Esophagus muscularis mucosa (tissue), 4 donors: Measurements from ENCODE around the gene SLC35F6. TPM values are rescaled to one million over a fixed set of nuclear protein-coding genes. Genes with fewer than 3 reads are reported as not detected.

Experiments used
- DNase-seq: peaks from one replicate; pipeline ENCODE4 v3.0.0-alpha.2; 2017; ENCODE audit errors: extremely low spot score
- H3K27ac ChIP-seq, 4 donors: fragments of 200-600 bp; sonication (generic); replicated peaks in 1 of 4; 1 replicate in 3 of 4; 2 replicates in 1 of 4; pipeline ENCODE4 v1.5.1; 2016 to 2019; ENCODE audit warnings: mild to moderate bottlenecking in 1 of 4
- H3K27me3 ChIP-seq, 4 donors: fragments of 200-600 bp; sonication (generic); one replicate each; pipeline versions ENCODE4 v1.5.1 to v1.6.0; 2016 to 2019
- H3K36me3 ChIP-seq, 4 donors: fragments of 200-600 bp; sonication (generic); one replicate each; pipeline ENCODE4 v1.5.1; 2016 to 2019
- H3K4me1 ChIP-seq, 4 donors: fragments of 200-600 bp; sonication (generic); one replicate each; pipeline ENCODE4 v1.5.1; 2016 to 2019
- H3K4me3 ChIP-seq, 4 donors: fragments of 200-600 bp; sonication (generic); 1 replicate in 2 of 4; 2 replicates in 2 of 4; pipeline ENCODE4 v1.5.1; 2016 to 2019; ENCODE audit warnings: mild to moderate bottlenecking in 4 of 4, moderate library complexity in 1 of 4
- H3K9me3 ChIP-seq, 4 donors: fragments of 200-600 bp; sonication (generic); 1 replicate in 3 of 4; 2 replicates in 1 of 4; pipeline ENCODE4 v1.5.1; 2016 to 2019
- CTCF ChIP-seq, 3 experiments: fragments of 200-600 bp in 2 of 3; fragments of 450-650 bp in 1 of 3; sonication (generic) in 2 of 3; IDR thresholded peaks; one replicate each; pipeline ENCODE4 v1.5.1; 2017 to 2019; ENCODE audit warnings: antibody characterized with exemption in 3 of 3, mild to moderate bottlenecking in 2 of 3, moderate library complexity in 1 of 3
- EP300 ChIP-seq: sonication (generic); formaldehyde crosslinking; IDR thresholded peaks from one replicate; pipeline ENCODE4 v1.6.1; 2017; ENCODE audit warnings: antibody characterized with exemption
- POLR2A ChIP-seq: fragments of 450-650 bp; IDR thresholded peaks from one replicate; pipeline ENCODE4 v1.6.1; 2017; ENCODE audit warnings: antibody characterized with exemption, moderate library complexity, mild to moderate bottlenecking, low read depth
- POLR2AphosphoS5 ChIP-seq, 2 donors: sonication (generic); formaldehyde crosslinking; IDR thresholded peaks; one replicate each; pipeline ENCODE4 v1.6.1; 2017; ENCODE audit warnings: antibody characterized with exemption in 2 of 2
- WGBS: methylation state at CpG from one replicate; pipeline ENCODE4 v1.1.5; 2018; 5-methylcytosine and 5-hydroxymethylcytosine counted together
- intact Hi-C: fragments of 100-400 bp; cut with DNase I; formaldehyde crosslinking; loops from one replicate; pipeline ENCODE4 v1.15.1; 2023
- total RNA-seq, 4 donors: library from RNA; depleted of rRNA; stranded (reverse); fragments of >200 nt; gene quantifications; one replicate each; pipeline versions ENCODE4 v1.1.0 to v1.2.1, GENCODE V29; 2016

The SLC35F6 gene
- total RNA-seq, 4 donors from 2014 or later = 31.6 to 50.7 (median 41.3) TPM

- WGBS = 96% methylated on average over 4 of the region's 4 CpGs
- Histone ChIP-seq H3K4me1 (peaks cover 3 to 11% (median 6%) of the 10 kb centered on the region in 4 donors), H3K9me3 (no peaks in the 10 kb centered on the region), H3K27ac (no peak overlapping the region), H3K36me3 (no peaks in the 10 kb centered on the region), H3K27me3 (no peaks in the 10 kb centered on the region), H3K4me3 (no peak overlapping the region)
- no peak for DNase-seq
- no peak for TF ChIP-seq CTCF (IDR thresholded peaks at IDR 0.05)
- no peak for TF ChIP-seq POLR2A
- intact Hi-C loops = no loop called here
Measured at GRCh38 chr2:26737221-26737620, 26.9 kb upstream of the SLC35F6 start.

GRCh38 chr2:26738481-26738880 is 25.6 kb upstream of the SLC35F6 start:
- H3K27me3 ChIP-seq = no peaks in the 10 kb centered on the region
- H3K27ac ChIP-seq = no peak overlapping the region
- H3K4me3 ChIP-seq = no peak overlapping the region
- no CpG with 5 or more reads among the region's 4 CpGs for WGBS
- TF ChIP-seq EP300 (no peak), POLR2A (no peak), POLR2AphosphoS5 (IDR thresholded peaks at IDR 0.05) (no peak), CTCF (IDR thresholded peaks at IDR 0.05) (no peak)
- no peak for DNase-seq
- no peaks in the 10 kb centered on the region for H3K9me3 ChIP-seq
- peaks cover 3 to 11% (median 6%) of the 10 kb centered on the region in 4 donors for H3K4me1 ChIP-seq
- intact Hi-C loops = no loop called here
- H3K36me3 ChIP-seq = no peaks in the 10 kb centered on the region

- H3K4me3 ChIP-seq = no peak overlapping the region
- TF ChIP-seq POLR2AphosphoS5 (IDR thresholded peaks at IDR 0.05) = no peak
- no peak for TF ChIP-seq EP300
- no peak for TF ChIP-seq CTCF (IDR thresholded peaks at IDR 0.05)
- TF ChIP-seq POLR2A = no peak
- H3K9me3 ChIP-seq = no peaks in the 10 kb centered on the region
- no peaks in the 10 kb centered on the region for H3K27me3 ChIP-seq
- no peaks in the 10 kb centered on the region for H3K36me3 ChIP-seq
- intact Hi-C loops = no loop called here
- DNase-seq = no peak
- no peak overlapping the region for H3K27ac ChIP-seq
- 94% methylated on average over 7 of the region's 7 CpGs for WGBS
- peaks cover 3 to 11% (median 6%) of the 10 kb centered on the region in 4 donors for H3K4me1 ChIP-seq
Measured at GRCh38 chr2:26739514-26739913, 24.6 kb upstream of the SLC35F6 start.

- H3K27me3 ChIP-seq = no peaks in the 10 kb centered on the region
- H3K9me3 ChIP-seq = no peaks in the 10 kb centered on the region
- H3K4me1 ChIP-seq = peaks cover 3 to 11% (median 6%) of the 10 kb centered on the region in 4 donors
- TF ChIP-seq POLR2A = no peak
- no peak for TF ChIP-seq EP300
- no peak for TF ChIP-seq POLR2AphosphoS5 (IDR thresholded peaks at IDR 0.05)
- TF ChIP-seq CTCF (IDR thresholded peaks at IDR 0.05) = no peak
- no peak overlapping the region for H3K4me3 ChIP-seq
- 88% methylated on average over 6 of the region's 6 CpGs for WGBS
- DNase-seq = no peak
- intact Hi-C loops = no loop called here
- H3K27ac ChIP-seq = no peak overlapping the region
- H3K36me3 ChIP-seq = no peaks in the 10 kb centered on the region
Measured at GRCh38 chr2:26740346-26740745, 23.7 kb upstream of the SLC35F6 start.

- no peak for DNase-seq
- intact Hi-C loops = no loop called here
- Histone ChIP-seq H3K36me3 (no peaks in the 10 kb centered on the region), H3K27ac (no peak overlapping the region), H3K4me3 (no peak overlapping the region), H3K9me3 (no peaks in the 10 kb centered on the region), H3K4me1 (peaks cover under 1 to 13% (median 8%) of the 10 kb centered on the region in 4 donors), H3K27me3 (no peaks in the 10 kb centered on the region)
- TF ChIP-seq POLR2A = no peak
- no peak for TF ChIP-seq EP300
- no peak for TF ChIP-seq POLR2AphosphoS5 (IDR thresholded peaks at IDR 0.05)
- TF ChIP-seq CTCF (IDR thresholded peaks at IDR 0.05) = no peak
- WGBS = 49% methylated on average over 5 of the region's 8 CpGs
Measured at GRCh38 chr2:26740890-26741302, 23.2 kb upstream of the SLC35F6 start.
